GM19193 (cell line): ENCODE measurements around the gene RUNX1.

Experiments
- POLR2A ChIP-seq: IDR thresholded peaks from 4 replicates; pipeline ENCODE4 v1.6.1; 2011; ENCODE audit not compliant: insufficient read depth, insufficient read length; ENCODE audit errors: extremely low read depth

Gene RUNX1

DNA sequence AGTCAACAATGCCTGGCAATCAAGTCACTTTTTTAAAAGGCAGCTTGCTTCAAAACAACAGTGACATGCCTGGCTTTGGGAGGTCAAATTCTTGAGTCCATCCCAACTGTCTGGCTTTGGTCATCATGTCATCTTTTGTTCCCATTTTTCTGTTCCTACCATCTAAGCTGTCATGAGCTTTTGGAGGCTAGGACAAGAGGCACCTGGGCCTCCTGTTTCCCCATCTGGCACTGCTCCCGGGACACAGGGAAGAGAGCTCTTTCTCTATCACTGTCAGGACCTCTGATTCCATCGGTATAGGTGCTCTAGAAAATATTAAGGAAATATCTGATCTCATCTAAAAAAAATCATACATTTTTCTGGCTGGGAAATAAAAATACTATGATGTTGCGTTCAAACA lies 224.0 kb downstream of the RUNX1 start:
- TF ChIP-seq POLR2A, result no peak

DNA sequence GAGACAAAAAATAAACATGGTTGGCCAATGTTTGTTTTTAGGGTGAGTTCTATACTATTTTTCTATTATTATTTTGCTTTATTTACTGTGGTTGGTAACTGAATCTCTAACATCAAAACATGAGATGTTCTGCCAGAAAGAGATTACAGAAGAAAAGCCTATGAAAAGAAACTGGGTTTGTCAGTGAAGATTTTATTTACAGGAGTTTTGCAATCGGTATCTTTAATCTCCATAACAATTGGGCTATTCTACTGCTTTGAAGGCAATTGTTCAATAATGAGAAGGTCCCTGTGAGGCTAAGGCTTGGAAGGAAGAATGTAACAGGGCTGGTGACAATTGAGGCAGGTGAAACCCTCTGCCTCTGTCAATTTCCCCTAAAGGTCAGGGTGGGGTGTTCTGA lies 224.8 kb downstream of the RUNX1 start:
- TF ChIP-seq POLR2A, result no peak

- no peak for TF ChIP-seq POLR2A
Observed at GRCh38 chr21:34822942-34823341, 226.2 kb downstream of the RUNX1 start.

- TF ChIP-seq POLR2A, result no peak
Observed at GRCh38 chr21:34822168-34822567, 226.9 kb downstream of the RUNX1 start.

- TF ChIP-seq POLR2A, result no peak
Observed at GRCh38 chr21:34821717-34822116, 227.4 kb downstream of the RUNX1 start.

DNA sequence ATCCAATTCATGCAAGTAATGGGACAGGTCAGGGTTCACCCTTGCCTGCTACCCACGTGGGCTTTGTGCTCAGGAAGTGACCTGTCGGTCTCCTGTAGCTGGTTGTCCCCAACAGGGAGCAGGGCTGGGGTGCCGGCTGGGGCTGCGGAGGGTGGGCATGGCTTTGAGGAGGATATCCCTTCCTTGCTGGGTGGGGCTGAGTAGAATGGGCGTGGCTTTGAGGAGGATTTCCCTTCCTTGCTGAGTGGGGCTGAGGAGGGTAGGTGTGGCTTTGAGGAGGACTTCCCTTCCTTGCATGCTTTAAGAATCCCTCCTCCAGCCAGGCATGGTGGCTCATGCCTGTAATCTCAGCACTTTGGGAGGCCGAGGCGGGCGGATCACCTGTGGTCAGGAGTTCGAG lies 229.1 kb downstream of the RUNX1 start:
- TF ChIP-seq POLR2A, result no peak

GRCh38 chr21:34819357-34819999 lies 229.6 kb downstream of the RUNX1 start:
- no peak for TF ChIP-seq POLR2A

GRCh38 chr21:34818662-34819158 lies 230.4 kb downstream of the RUNX1 start:
- TF ChIP-seq POLR2A, result no peak

DNA sequence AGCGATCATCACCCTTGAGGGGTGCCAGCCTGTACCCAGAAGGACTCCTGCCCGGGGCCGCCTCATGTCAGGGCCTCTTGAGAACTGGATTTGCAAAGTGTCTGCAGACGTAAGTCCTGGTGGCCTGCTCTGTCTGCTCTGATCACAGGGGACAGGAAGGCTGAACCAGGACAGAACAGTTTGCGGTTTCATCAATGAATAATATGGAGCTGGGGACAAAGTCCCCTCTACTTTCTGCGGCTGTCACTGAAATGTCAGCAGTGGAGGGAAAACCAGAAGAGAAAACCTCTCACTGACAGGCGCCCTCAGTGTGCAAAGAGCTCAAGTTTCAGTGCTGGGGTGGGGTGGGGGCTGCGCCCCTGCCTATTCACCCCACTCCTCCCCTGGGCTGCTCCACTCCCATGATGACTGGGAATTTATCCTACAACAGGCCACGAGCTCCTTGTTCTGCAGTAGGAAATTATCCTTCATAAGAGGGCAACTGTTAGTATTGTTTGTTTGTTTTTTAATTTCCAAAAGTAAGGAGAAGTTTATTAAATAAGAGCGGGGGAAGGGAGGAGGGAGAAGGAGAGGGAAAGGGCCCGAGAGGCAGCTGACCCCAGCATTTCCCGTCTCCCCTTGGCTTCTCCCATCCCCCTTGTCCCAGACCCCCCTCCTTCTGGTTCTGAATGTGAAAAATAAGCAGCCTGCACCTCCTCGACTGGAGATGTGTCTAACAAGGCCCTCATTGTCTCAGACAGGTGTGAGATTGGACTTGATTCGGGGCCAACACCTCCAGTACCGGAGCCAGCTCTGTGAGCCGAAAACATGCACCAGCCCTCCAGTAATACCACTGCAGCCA lies 231.1 kb downstream of the RUNX1 start:
- no peak for TF ChIP-seq POLR2A

DNA sequence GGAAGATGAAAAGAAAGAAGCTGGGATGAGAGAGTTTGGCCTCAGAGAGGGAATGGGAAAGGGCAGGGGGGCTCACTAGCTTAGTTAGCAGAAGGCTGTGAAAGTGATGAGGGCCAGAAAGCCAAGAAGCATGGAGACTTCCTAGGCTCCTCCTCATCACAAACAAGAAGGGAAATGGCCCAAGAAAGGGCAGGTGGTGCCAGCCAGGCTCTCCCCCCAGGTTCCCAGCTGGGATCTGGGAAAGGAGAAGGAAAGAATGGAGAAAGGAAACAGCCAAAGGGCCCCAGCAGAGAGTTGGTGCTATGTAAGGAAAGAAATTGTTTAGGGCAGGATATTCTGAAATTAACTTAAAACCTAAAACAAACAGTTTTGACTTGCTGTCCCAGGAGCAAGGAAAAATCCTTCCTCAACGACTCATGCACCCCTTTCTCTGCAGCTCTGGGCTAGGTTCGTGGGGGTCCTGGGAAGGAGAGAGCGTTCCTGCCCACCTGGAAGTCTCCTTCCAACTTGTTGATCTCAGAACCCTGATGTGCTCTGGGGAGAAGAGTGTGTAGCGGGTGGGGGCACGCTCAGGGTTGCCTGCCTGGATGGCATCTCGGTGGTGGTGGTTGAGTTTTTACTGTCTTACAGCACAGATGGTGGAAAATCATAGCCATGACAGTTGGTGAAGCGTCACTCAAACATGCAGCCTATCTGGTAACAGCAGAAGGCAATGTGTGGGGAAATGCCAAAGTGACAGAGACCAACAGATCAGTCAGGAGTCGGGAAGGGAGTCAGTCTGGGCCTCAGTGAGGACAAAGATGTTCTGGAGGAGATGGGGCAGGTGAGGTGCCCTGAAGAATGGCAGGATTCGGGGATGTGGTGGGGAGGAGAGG lies 233.0 kb downstream of the RUNX1 start:
- no peak for TF ChIP-seq POLR2A

DNA sequence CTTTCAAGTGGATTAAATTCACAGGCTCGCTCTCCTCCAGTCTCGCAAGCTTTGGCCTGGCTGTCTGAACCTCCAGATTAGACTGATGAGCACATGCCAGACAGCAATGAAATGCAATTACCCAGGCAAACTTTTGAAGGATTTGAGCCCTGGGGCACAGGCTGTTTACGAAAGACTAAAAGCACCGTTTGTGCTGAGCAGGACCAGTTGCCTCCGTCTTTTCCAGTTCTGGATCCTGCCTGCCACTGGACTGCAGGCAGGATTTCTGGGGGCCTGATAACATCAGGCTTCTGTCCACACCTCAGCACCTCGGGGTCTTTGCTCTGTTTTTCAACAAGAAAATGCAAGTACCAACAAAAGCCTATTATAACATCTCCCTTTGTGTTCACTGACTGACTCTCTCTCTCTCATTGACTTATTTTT lies 234.6 kb downstream of the RUNX1 start:
- TF ChIP-seq POLR2A, result no peak

DNA sequence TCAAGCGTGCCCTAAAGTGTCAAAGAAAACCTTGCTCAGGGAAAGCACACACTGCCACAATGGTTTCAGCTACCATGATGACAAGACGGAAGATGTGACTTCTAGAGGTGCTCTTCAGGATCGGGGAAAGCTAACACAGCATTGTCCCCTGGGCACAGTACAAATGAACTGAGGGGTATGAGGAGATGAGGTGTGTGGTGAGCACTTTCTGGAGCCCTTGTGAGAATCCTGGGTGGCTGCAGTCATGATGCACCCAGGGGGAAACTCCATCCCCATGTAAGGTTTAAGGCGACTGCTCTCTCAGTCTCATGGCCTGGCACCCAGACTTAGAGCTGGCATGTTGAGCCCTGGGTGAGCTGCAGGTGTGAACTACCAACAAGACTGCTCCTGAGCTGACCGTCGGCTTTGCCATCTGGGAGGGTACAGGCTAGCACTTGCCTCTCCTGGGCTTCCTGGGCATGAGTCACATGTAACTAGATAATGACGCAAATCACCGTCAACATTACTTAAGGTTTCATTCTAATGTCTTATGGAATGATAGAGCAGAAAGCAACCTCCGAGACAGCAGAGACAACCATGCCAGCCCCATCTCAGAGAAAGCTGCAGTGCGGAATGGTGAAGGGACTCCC lies 235.7 kb downstream of the RUNX1 start:
- TF ChIP-seq POLR2A, result no peak

DNA sequence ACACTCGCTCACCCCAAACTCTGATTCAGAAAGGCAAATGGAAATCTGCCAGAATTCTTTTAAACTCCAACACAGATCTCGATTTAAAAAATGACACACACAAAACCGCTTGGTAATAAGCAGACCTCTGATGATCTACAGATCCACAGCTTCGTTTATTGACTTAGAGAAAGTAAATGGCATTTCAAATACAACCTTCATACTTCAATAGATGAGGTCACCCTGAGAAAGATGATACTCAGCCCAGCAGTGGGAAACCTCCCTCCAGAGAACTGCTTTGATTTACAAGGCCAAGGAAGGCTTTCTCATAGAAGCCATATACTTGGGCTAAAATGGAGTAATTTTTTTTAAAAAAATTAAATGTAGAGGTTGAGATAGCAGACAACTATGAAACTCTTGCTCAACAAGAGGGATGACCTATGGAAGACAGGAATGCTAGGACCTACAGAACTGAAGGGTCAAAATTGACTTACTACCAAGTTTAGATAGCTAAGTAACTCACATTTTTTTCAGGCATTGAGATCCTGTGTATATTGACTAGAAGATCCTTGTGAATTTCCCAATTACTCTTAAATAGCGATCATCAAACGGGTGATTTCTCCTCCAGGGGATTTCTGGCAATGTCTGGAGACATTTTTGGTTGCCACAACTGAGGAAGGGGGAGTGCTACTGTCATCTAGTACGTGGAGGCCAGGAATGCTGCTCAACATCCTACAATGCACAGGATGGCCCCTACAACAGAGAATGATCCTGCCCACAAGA lies 236.4 kb downstream of the RUNX1 start:
- TF ChIP-seq POLR2A, result no peak

GRCh38 chr21:34811368-34811767 lies 237.7 kb downstream of the RUNX1 start:
- TF ChIP-seq POLR2A, result no peak
